Endothelial cell of coronary artery (primary cell): ENCODE results near the gene SORD. TPM values are rescaled to one million over a fixed set of nuclear protein-coding genes. Genes with fewer than 3 reads are reported as not detected.

ENCODE experiments used
- total RNA-seq: library from RNA; depleted of rRNA; stranded (reverse); fragments of >200 nt; gene quantifications from 2 replicates; pipeline ENCODE4 v1.2.3, GENCODE V29; 2014

Gene SORD
- total RNA-seq, result 14.2 and 14.7 TPM in 2 replicates

GRCh38 chr15:45022871-45023658, at the start of gene SORD:
TSS of gene SORD (plus strand) at chr15:45023195. CDS start at chr15:45023284, 89 bp downstream.

GRCh38 chr15:45114076-45114750, 91.2 kb downstream of the SORD start, which contains the start of the genes DUOX2 and DUOXA2:
TSS of gene DUOX2 (minus strand) at chr15:45114172. CDS start at chr15:45113411, 761 bp downstream.
TSS of gene DUOXA2 (plus strand) at chr15:45114326. CDS start at chr15:45114606, 280 bp downstream.

Other genes starting within 250 kb of the SORD start
- gene TERB2, start 66.5 kb upstream of the SORD start, total RNA-seq, result not detected in 2 replicates
- not detected in 2 replicates for gene DUOX2, start 91.0 kb downstream of the SORD start, total RNA-seq
- gene DUOXA2, start 91.1 kb downstream of the SORD start, total RNA-seq, result not detected in 2 replicates
- gene DUOXA1, start 106.7 kb downstream of the SORD start, total RNA-seq, result not detected in 2 replicates
- gene DUOX1, start 106.8 kb downstream of the SORD start, total RNA-seq, result not detected in 2 replicates
- 1.8 TPM in 2 replicates for gene SHF, start 164.8 kb downstream of the SORD start, total RNA-seq
- not detected in 2 replicates for gene SLC28A2, start 229.0 kb downstream of the SORD start, total RNA-seq